H7 (cell line): ENCODE results near the gene REEP2. TPM values are rescaled to one million over a fixed set of nuclear protein-coding genes. Genes with fewer than 3 reads are reported as not detected.

ENCODE experiments used
- DNase-seq: peaks from one replicate; pipeline ENCODE4 v3.0.0; 2012
- H3K27me3 ChIP-seq: 2 replicates; pipeline ENCODE4 v1.6.0; 2011; ENCODE audit warnings: mild to moderate bottlenecking, low read length; ENCODE audit not compliant: control insufficient read depth, insufficient read depth
- H3K36me3 ChIP-seq: replicated peaks from 2 replicates; pipeline ENCODE4 v1.5.1; 2011; ENCODE audit warnings: low read length; ENCODE audit not compliant: control insufficient read depth, insufficient read depth
- H3K4me3 ChIP-seq: 2 replicates; pipeline ENCODE4 v1.5.1; 2011; ENCODE audit warnings: low read depth, mild to moderate bottlenecking, control low read depth, low read length, moderate library complexity; ENCODE audit not compliant: insufficient read depth
- total RNA-seq: library from RNA; depleted of rRNA; stranded (reverse); fragments of >200 nt; shearing (Covaris generic); gene quantifications from 2 replicates; pipeline ENCODE4 v1.2.3, GENCODE V29; 2014

REEP2 gene
- total RNA-seq, 1 experiment from 2014 or later: 20.3 TPM

- no peak for DNase-seq
- Histone ChIP-seq H3K36me3 (no peaks in the 10 kb centered on the region; the same call in 1 of the 2 replicates), H3K27me3 (no peaks in the 10 kb centered on the region; the same call in 1 of the 2 replicates), H3K4me3 (no peak overlapping the region)
These were observed 2.4 kb downstream of the REEP2 start for GRCh38 chr5:138441221-138441620.

- Histone ChIP-seq H3K27me3 (peaks cover 3% of the 10 kb centered on the region; the same call in 1 of the 2 replicates), H3K36me3 (no peaks in the 10 kb centered on the region)
These were observed 5.4 kb downstream of the REEP2 start for GRCh38 chr5:138444078-138444773.

GRCh38 chr5:138444774-138445546, 6.1 kb downstream of the REEP2 start:
- no peak overlapping the region for H3K4me3 ChIP-seq
- H3K27me3 ChIP-seq: peaks cover 3% of the 10 kb centered on the region; the same call in 1 of the 2 replicates
- peak; percentile 56 for DNase-seq
- H3K36me3 ChIP-seq: no peaks in the 10 kb centered on the region

More at GRCh38 chr5:138444078-138444773, 5.4 kb downstream of the REEP2 start:
- peak; percentile 42 for DNase-seq
- no peak overlapping the region for H3K4me3 ChIP-seq

GRCh38 chr5:138445547-138446271, 6.9 kb downstream of the REEP2 start:
- H3K27me3 ChIP-seq: peaks cover 3% of the 10 kb centered on the region; the same call in 1 of the 2 replicates
- DNase-seq: peak; percentile 53
- H3K4me3 ChIP-seq: no peak overlapping the region
- H3K36me3 ChIP-seq: no peaks in the 10 kb centered on the region

GRCh38 chr5:138448070-138448469, 9.2 kb downstream of the REEP2 start:
- Histone ChIP-seq H3K4me3 (no peak overlapping the region), H3K36me3 (no peaks in the 10 kb centered on the region), H3K27me3 (peaks cover 3% of the 10 kb centered on the region; the same call in 1 of the 2 replicates)
- peak; percentile 29 for DNase-seq

GRCh38 chr5:138448481-138449398, 9.9 kb downstream of the REEP2 start:
- peak; percentile 67 for DNase-seq
- H3K4me3 ChIP-seq: no peak overlapping the region
- H3K36me3 ChIP-seq: no peaks in the 10 kb centered on the region
- H3K27me3 ChIP-seq: peaks cover 3% of the 10 kb centered on the region; the same call in 1 of the 2 replicates

GRCh38 chr5:138449501-138450239, 10.8 kb downstream of the REEP2 start:
- peaks cover 3% of the 10 kb centered on the region; the same call in 1 of the 2 replicates for H3K27me3 ChIP-seq
- DNase-seq: peak; percentile 98
- H3K4me3 ChIP-seq: no peak overlapping the region
- H3K36me3 ChIP-seq: no peaks in the 10 kb centered on the region

- peaks cover 3% of the 10 kb centered on the region; the same call in 1 of the 2 replicates for H3K27me3 ChIP-seq
- peak; percentile 39 for DNase-seq
- no peak overlapping the region for H3K4me3 ChIP-seq
- no peaks in the 10 kb centered on the region for H3K36me3 ChIP-seq
These were observed 12.1 kb downstream of the REEP2 start for GRCh38 chr5:138450971-138451370.

- Histone ChIP-seq H3K36me3 (no peaks in the 10 kb centered on the region), H3K27me3 (peaks cover 3% of the 10 kb centered on the region; the same call in 1 of the 2 replicates), H3K4me3 (no peak overlapping the region)
- DNase-seq: peak; percentile 19
These were observed 13.9 kb downstream of the REEP2 start for GRCh38 chr5:138452720-138453119.

- no peak overlapping the region for H3K4me3 ChIP-seq
- H3K36me3 ChIP-seq: no peaks in the 10 kb centered on the region
- H3K27me3 ChIP-seq: peaks cover 3% of the 10 kb centered on the region; the same call in 1 of the 2 replicates
- peak; percentile 52 for DNase-seq
These were observed 14.7 kb downstream of the REEP2 start for GRCh38 chr5:138453590-138453989.

GRCh38 chr5:138454121-138454520, 15.3 kb downstream of the REEP2 start:
- peaks cover 1% of the 10 kb centered on the region; the same call in 1 of the 2 replicates for H3K27me3 ChIP-seq
- H3K36me3 ChIP-seq: no peaks in the 10 kb centered on the region
- peak; percentile 54 for DNase-seq
- H3K4me3 ChIP-seq: no peak overlapping the region

GRCh38 chr5:138455232-138455930, 16.5 kb downstream of the REEP2 start:
- Histone ChIP-seq H3K36me3 (no peaks in the 10 kb centered on the region), H3K4me3 (no peak overlapping the region), H3K27me3 (no peaks in the 10 kb centered on the region)
- DNase-seq: peak; percentile 65
